D721Med (cell line): ENCODE results near the gene TPM2.

Experiments used
- DNase-seq: peaks from one replicate; pipeline ENCODE4 v3.0.0; 2011; ENCODE audit warnings: low spot score; ENCODE audit not compliant: insufficient read length
- FAIRE-seq: peaks from 2 replicates; lab custom pipeline; 2011; peaks lifted over from hg19 to GRCh38; lab: Jason Lieb, UNC
- TF ChIP-seq, protein P1 (sequence below): IDR thresholded peaks from 2 replicates; pipeline ENCODE4 v1.5.1; 2012; ENCODE audit warnings: mild to moderate bottlenecking, control low read depth; ENCODE audit not compliant: insufficient read depth; ENCODE audit errors: missing control alignments

TPM2 gene

GRCh38 chr9:35661756-35662350 lies 27.9 kb downstream of the TPM2 start:
- DNase-seq (no peak), FAIRE-seq (no peak)
- TF ChIP-seq, protein P1, sequence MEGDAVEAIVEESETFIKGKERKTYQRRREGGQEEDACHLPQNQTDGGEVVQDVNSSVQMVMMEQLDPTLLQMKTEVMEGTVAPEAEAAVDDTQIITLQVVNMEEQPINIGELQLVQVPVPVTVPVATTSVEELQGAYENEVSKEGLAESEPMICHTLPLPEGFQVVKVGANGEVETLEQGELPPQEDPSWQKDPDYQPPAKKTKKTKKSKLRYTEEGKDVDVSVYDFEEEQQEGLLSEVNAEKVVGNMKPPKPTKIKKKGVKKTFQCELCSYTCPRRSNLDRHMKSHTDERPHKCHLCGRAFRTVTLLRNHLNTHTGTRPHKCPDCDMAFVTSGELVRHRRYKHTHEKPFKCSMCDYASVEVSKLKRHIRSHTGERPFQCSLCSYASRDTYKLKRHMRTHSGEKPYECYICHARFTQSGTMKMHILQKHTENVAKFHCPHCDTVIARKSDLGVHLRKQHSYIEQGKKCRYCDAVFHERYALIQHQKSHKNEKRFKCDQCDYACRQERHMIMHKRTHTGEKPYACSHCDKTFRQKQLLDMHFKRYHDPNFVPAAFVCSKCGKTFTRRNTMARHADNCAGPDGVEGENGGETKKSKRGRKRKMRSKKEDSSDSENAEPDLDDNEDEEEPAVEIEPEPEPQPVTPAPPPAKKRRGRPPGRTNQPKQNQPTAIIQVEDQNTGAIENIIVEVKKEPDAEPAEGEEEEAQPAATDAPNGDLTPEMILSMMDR = no peak

DNA sequence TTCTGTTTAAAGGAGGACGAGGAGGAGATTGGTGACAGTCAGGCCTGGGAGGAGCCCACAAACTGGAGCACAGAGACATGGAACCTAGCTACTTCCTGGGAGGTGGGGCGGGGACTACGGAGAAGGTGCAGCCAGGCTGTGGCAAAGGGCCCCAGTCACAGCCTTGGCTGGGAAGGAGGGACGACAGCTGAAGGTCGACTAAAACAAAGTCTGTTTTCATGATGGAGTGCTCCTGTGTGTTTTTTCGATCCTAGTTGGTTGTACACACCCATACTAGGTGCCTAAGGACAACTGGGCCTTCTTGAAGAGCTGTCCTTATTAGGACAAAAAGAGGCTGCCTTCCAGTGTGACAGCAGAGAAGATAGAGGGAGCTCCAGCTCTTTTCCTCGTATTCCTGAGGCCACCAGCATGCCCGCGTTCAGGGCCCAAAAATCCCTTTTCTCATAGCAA lies 28.7 kb downstream of the TPM2 start:
- DNase-seq (no peak), FAIRE-seq (no peak)
- TF ChIP-seq, protein P1 = peak; percentile 28

DNA sequence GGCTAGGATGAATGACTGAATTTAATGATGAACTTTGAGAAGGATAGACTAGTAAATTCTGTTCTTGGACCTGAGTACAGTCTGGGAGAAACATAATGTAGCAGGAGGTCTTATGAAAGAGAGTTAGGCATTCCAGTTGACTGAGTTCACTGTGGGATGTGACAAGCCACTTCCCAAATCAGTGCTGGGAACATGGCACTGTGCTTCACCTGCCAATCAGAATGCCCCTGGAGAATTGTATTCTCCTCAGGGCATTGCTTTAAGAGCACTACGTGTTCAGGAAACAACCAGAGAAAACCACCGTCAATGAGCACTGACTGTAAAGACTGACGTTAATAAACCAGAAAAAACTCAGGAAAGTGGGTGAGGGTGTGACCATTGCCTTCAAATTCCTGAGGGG lies 30.4 kb downstream of the TPM2 start:
- no peak for DNase-seq
- TF ChIP-seq, protein P1 = no peak
- no peak for FAIRE-seq

GRCh38 chr9:35658968-35659220 lies 30.8 kb downstream of the TPM2 start:
- DNase-seq = no peak
- no peak for FAIRE-seq
- TF ChIP-seq, protein P1 = no peak

- TF ChIP-seq, protein P1 = peak; percentile 42
- FAIRE-seq (no peak), DNase-seq (peak; percentile 76)
Observed at GRCh38 chr9:35658137-35658967, 31.4 kb downstream of the TPM2 start, which contains the start of gene CCDC107. Gene CCDC107 (plus strand): TSS chr9:35658292. CDS start chr9:35658380, 88 bp downstream.

GRCh38 chr9:35657546-35658136 lies 32.1 kb downstream of the TPM2 start, which contains the start of gene RMRP:
Gene RMRP (minus strand): TSS chr9:35658019.
- no peak for FAIRE-seq
- TF ChIP-seq, protein P1 = peak; percentile 7
- peak; percentile 84 for DNase-seq
